SK-N-SH (cell line): Measurements from ENCODE around the gene MT1H.

Source experiments
- CHD2 ChIP-seq: fragments of 150-350 bp; IDR thresholded peaks from 2 replicates; pipeline ENCODE4 v1.6.1; 2018; ENCODE audit warnings: low read length; ENCODE audit not compliant: partially characterized antibody
- CTCF ChIP-seq: fragments of 200-600 bp; sonication (generic); IDR thresholded peaks from 2 replicates; pipeline ENCODE4 v1.6.1; 2017; ENCODE audit warnings: antibody characterized with exemption, mild to moderate bottlenecking, moderate library complexity
- FOXJ3 ChIP-seq: sonication (generic); formaldehyde crosslinking; IDR thresholded peaks from 2 replicates; pipeline ENCODE4 v1.5.1; 2020; ENCODE audit warnings: mild to moderate bottlenecking, missing genetic modification reagents
- GABPA ChIP-seq: IDR thresholded peaks from 2 replicates; pipeline ENCODE4 v1.4.0; 2012; ENCODE audit warnings: low read depth, mild to moderate bottlenecking
- MXI1 ChIP-seq: IDR thresholded peaks from 2 replicates; pipeline ENCODE4 v1.6.1; 2012; ENCODE audit warnings: mild to moderate bottlenecking, low read depth, low read length, improper control_type of control experiment
- NFIC ChIP-seq: IDR thresholded peaks from 2 replicates; pipeline ENCODE4 v1.4.0; 2012; ENCODE audit warnings: borderline replicate concordance
- POLR2AphosphoS5 ChIP-seq: IDR thresholded peaks from 2 replicates; pipeline ENCODE4 v1.6.1; 2012; ENCODE audit warnings: low read depth, low read length
- SIN3A ChIP-seq: IDR thresholded peaks from 2 replicates; pipeline ENCODE4 v1.6.1; 2012; ENCODE audit warnings: low read depth, mild to moderate bottlenecking, low read length, moderate library complexity, borderline replicate concordance
- USF1 ChIP-seq: IDR thresholded peaks from 2 replicates; pipeline ENCODE4 v1.4.0; 2012; ENCODE audit warnings: low read depth, borderline replicate concordance

- TF ChIP-seq POLR2AphosphoS5 = no peak
- no peak for TF ChIP-seq NFIC
- no peak for TF ChIP-seq USF1
- TF ChIP-seq SIN3A = no peak
- TF ChIP-seq CTCF = no peak
- no peak for TF ChIP-seq FOXJ3
- TF ChIP-seq MXI1 = no peak
- TF ChIP-seq GABPA = no peak
- no peak for TF ChIP-seq CHD2
Observed at GRCh38 chr16:56640076-56640475, 29.5 kb upstream of the MT1H start.
